ENCODE measurements around the gene GBP3. TPM values are rescaled to one million over a fixed set of nuclear protein-coding genes. Genes with fewer than 3 reads are reported as not detected.
"Not testable (repeated sequence)": the region's sequence is repeated elsewhere in the genome, so short reads cannot be mapped to it uniquely, and the experiment has no call there.

GBP3 gene
- total and polyA plus RNA-seq, 4 donors, result 2.0 to 8.8 (median 4.4) TPM

DNA sequence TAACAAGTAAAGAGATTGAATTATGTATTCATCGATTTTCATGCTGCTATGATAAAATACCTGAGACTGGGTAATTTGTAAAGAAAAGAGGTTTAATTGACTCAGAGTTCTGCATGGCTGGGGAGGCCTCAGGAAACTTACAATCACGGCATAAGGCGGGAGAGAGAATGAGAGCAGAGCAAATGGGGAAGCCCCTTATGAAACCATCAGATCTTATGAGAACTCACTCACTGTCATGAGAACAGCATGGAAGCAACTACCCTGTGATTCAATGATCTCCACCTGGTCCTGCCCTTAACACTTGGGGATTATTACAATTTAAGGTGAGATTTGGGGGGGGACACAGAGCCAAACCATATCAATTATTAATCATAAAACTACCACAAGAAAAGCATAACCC lies 3.3 kb upstream of the GBP3 start:
- Histone ChIP-seq H3K4me3 (ENCODE audit: low read depth in 1 of 3, low read length in 3 of 3) (no peak overlapping the region), H3K27me3 (ENCODE audit: control insufficient read depth in 4 of 4, insufficient read depth in 4 of 4, low read length in 3 of 4) (no peaks in the 10 kb centered on the region), H3K4me1 (ENCODE audit: control insufficient read depth in 4 of 4, insufficient read depth in 4 of 4, low read length in 3 of 4) (peaks cover 4 to 15% (median 8%) of the 10 kb centered on the region in 4 donors), H3K9ac (ENCODE audit: low read depth in 1 of 2, low read length in 2 of 2) (no peak overlapping the region), H3K9me3 (ENCODE audit: control insufficient read depth in 4 of 4, low read length in 3 of 4) (no peaks in the 10 kb centered on the region), H3K36me3 (ENCODE audit: control insufficient read depth in 4 of 4, insufficient read depth in 3 of 4, low read depth in 1 of 4, low read length in 3 of 4) (no peaks in the 10 kb centered on the region), H3K27ac (ENCODE audit: low read depth in 1 of 2, low read length in 2 of 2) (no peak overlapping the region)
- TF ChIP-seq, protein P1, sequence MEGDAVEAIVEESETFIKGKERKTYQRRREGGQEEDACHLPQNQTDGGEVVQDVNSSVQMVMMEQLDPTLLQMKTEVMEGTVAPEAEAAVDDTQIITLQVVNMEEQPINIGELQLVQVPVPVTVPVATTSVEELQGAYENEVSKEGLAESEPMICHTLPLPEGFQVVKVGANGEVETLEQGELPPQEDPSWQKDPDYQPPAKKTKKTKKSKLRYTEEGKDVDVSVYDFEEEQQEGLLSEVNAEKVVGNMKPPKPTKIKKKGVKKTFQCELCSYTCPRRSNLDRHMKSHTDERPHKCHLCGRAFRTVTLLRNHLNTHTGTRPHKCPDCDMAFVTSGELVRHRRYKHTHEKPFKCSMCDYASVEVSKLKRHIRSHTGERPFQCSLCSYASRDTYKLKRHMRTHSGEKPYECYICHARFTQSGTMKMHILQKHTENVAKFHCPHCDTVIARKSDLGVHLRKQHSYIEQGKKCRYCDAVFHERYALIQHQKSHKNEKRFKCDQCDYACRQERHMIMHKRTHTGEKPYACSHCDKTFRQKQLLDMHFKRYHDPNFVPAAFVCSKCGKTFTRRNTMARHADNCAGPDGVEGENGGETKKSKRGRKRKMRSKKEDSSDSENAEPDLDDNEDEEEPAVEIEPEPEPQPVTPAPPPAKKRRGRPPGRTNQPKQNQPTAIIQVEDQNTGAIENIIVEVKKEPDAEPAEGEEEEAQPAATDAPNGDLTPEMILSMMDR (IDR thresholded peaks at IDR 0.05; ENCODE audit: low read depth, low read length, missing input control), result no peak
- TF ChIP-seq FOXA2 (IDR thresholded peaks at IDR 0.05) (no peak), GABPA (IDR thresholded peaks at IDR 0.05 in 1 of 2, conservative IDR thresholded peaks at IDR 0.05 in 1 of 2) (no peak), JUND (IDR thresholded peaks at IDR 0.05) (no peak), SP1 (IDR thresholded peaks at IDR 0.05) (no peak), EGR1 (IDR thresholded peaks at IDR 0.05; ENCODE audit: low read depth in 2 of 2) (no peak)
- TF ChIP-seq, protein P2, sequence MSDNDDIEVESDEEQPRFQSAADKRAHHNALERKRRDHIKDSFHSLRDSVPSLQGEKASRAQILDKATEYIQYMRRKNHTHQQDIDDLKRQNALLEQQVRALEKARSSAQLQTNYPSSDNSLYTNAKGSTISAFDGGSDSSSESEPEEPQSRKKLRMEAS (IDR thresholded peaks at IDR 0.05), result no peak
- TF ChIP-seq, protein P3, sequence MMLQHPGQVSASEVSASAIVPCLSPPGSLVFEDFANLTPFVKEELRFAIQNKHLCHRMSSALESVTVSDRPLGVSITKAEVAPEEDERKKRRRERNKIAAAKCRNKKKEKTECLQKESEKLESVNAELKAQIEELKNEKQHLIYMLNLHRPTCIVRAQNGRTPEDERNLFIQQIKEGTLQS (IDR thresholded peaks at IDR 0.05), result no peak
- WGBS, result 97% methylated on average over 3 of the region's 3 CpGs
- no peak for DNase-seq (ENCODE audit: low spot score)

DNA sequence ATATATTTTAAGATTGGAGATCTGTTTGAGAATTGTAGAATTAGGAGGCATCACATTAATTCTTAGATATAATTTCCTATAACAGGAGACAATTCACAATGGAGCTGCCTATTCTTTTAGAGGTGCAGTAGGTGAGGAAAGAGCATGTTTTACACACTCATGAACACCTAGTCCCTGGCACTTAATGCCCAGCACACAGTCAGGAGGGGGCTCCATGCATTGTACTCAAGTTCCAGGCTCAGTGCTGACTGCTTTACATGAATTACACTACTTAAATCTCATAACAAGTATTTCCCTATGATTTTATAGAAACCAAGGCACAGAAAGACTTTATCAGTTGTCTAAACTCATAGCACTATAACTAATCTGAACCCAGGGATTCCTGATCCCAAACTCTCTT lies 360 bp upstream of the GBP3 start:
- Histone ChIP-seq H3K4me1 (ENCODE audit: control insufficient read depth in 4 of 4, insufficient read depth in 4 of 4, low read length in 3 of 4) (peaks cover 4 to 15% (median 8%) of the 10 kb centered on the region in 4 donors), H3K27me3 (ENCODE audit: control insufficient read depth in 4 of 4, insufficient read depth in 4 of 4, low read length in 3 of 4) (no peaks in the 10 kb centered on the region), H3K4me3 (ENCODE audit: low read depth in 1 of 3, low read length in 3 of 3) (peak overlapping the region; percentile 77 to 93 (median 90)), H3K9me3 (ENCODE audit: control insufficient read depth in 4 of 4, low read length in 3 of 4) (no peaks in the 10 kb centered on the region), H3K27ac (ENCODE audit: low read depth in 1 of 2, low read length in 2 of 2) (peak overlapping the region; percentile 85 to 91), H3K36me3 (ENCODE audit: control insufficient read depth in 4 of 4, insufficient read depth in 3 of 4, low read depth in 1 of 4, low read length in 3 of 4) (peaks cover 2 to 6% (median 6%) of the 10 kb centered on the region in 4 donors), H3K9ac (ENCODE audit: low read depth in 1 of 2, low read length in 2 of 2) (peak overlapping the region in 1 of 2 donors; percentile 95)
- TF ChIP-seq EGR1 (IDR thresholded peaks at IDR 0.05; ENCODE audit: low read depth in 2 of 2) (no peak), NR2F2 (IDR thresholded peaks at IDR 0.05) (no peak), RAD21 (IDR thresholded peaks at IDR 0.05) (no peak), RXRA (IDR thresholded peaks at IDR 0.05) (no peak)
- no peak for DNase-seq (ENCODE audit: low spot score)

DNA sequence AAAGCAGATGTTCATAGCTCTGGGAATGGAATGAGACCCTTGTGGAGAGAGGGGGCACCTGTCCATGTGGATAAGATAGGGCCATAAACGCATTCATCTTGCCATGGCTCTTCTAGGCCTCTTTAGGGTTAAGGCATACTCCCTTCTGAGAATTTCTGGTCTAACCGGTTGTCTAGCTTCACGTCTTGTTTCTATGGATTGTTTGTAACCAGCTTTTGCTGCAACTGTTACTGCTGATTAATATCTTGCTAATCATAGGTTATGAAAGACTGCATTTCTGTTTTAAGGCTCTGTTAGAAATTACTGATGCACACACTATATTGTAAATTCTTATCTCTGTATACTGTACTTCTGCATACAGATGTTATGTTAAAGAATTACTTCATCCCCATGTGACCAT lies 4.3 kb downstream of the GBP3 start:
- not testable (repeated sequence) for H3K27me3 ChIP-seq (ENCODE audit: control insufficient read depth in 4 of 4, insufficient read depth in 4 of 4, low read length in 3 of 4); H3K9me3 ChIP-seq (ENCODE audit: control insufficient read depth in 4 of 4, low read length in 3 of 4); DNase-seq (ENCODE audit: low spot score); H3K27ac ChIP-seq (ENCODE audit: low read depth in 1 of 2, low read length in 2 of 2); H3K4me3 ChIP-seq (ENCODE audit: low read depth in 1 of 3, low read length in 3 of 3); H3K9ac ChIP-seq (ENCODE audit: low read depth in 1 of 2, low read length in 2 of 2)
- Histone ChIP-seq H3K36me3 (ENCODE audit: control insufficient read depth in 4 of 4, insufficient read depth in 3 of 4, low read depth in 1 of 4, low read length in 3 of 4) (peaks cover 6 to 23% (median 19%) of the 10 kb centered on the region in 4 donors), H3K4me1 (ENCODE audit: control insufficient read depth in 4 of 4, insufficient read depth in 4 of 4, low read length in 3 of 4) (peaks cover 4 to 15% (median 8%) of the 10 kb centered on the region in 4 donors)
- 83% methylated on average over 3 of the region's 3 CpGs for WGBS

DNA sequence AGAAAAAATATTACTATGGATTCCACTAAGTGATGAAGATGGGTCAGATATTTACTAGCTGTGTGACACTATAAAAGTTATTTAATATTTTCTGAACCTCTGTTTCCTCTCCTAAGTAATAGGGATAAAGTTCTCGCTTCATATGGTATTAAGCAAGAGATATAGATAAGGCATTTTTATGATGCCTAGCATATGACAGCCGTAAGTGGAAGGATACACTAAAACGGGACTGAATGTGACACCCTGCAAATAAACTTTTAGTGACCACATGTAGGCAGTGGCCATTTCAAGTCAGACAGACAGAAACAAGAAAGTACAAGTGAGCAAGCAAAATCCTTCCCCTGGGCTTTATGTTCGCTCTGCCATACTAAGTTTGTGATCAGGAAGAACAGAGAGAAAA lies 14.2 kb downstream of the GBP3 start:
- H3K27ac ChIP-seq (ENCODE audit: low read depth in 1 of 2, low read length in 2 of 2), result no peak overlapping the region
- TF ChIP-seq, protein P1 (IDR thresholded peaks at IDR 0.05; ENCODE audit: low read depth, low read length, missing input control), result no peak
- TF ChIP-seq, protein P4, sequence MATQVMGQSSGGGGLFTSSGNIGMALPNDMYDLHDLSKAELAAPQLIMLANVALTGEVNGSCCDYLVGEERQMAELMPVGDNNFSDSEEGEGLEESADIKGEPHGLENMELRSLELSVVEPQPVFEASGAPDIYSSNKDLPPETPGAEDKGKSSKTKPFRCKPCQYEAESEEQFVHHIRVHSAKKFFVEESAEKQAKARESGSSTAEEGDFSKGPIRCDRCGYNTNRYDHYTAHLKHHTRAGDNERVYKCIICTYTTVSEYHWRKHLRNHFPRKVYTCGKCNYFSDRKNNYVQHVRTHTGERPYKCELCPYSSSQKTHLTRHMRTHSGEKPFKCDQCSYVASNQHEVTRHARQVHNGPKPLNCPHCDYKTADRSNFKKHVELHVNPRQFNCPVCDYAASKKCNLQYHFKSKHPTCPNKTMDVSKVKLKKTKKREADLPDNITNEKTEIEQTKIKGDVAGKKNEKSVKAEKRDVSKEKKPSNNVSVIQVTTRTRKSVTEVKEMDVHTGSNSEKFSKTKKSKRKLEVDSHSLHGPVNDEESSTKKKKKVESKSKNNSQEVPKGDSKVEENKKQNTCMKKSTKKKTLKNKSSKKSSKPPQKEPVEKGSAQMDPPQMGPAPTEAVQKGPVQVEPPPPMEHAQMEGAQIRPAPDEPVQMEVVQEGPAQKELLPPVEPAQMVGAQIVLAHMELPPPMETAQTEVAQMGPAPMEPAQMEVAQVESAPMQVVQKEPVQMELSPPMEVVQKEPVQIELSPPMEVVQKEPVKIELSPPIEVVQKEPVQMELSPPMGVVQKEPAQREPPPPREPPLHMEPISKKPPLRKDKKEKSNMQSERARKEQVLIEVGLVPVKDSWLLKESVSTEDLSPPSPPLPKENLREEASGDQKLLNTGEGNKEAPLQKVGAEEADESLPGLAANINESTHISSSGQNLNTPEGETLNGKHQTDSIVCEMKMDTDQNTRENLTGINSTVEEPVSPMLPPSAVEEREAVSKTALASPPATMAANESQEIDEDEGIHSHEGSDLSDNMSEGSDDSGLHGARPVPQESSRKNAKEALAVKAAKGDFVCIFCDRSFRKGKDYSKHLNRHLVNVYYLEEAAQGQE (IDR thresholded peaks at IDR 0.05), result no peak
- TF ChIP-seq HNF4A (conservative IDR thresholded peaks at IDR 0.05) (no peak), YY1 (IDR thresholded peaks at IDR 0.05) (no peak), HNF4G (IDR thresholded peaks at IDR 0.05) (no peak), FOXA1 (IDR thresholded peaks at IDR 0.05) (no peak), GABPA (IDR thresholded peaks at IDR 0.05 in 1 of 2, conservative IDR thresholded peaks at IDR 0.05 in 1 of 2) (no peak), NR2F2 (IDR thresholded peaks at IDR 0.05) (no peak)
- no peaks in the 10 kb centered on the region for H3K4me1 ChIP-seq (ENCODE audit: control insufficient read depth in 4 of 4, insufficient read depth in 4 of 4, low read length in 3 of 4)
- no peak overlapping the region for H3K9ac ChIP-seq (ENCODE audit: low read depth in 1 of 2, low read length in 2 of 2)
- no peak for DNase-seq (ENCODE audit: low spot score)
- H3K4me3 ChIP-seq (ENCODE audit: low read depth in 1 of 3, low read length in 3 of 3), result no peak overlapping the region
- no peaks in the 10 kb centered on the region for H3K27me3 ChIP-seq (ENCODE audit: control insufficient read depth in 4 of 4, insufficient read depth in 4 of 4, low read length in 3 of 4)
- H3K9me3 ChIP-seq (ENCODE audit: control insufficient read depth in 4 of 4, low read length in 3 of 4), result no peaks in the 10 kb centered on the region
- peaks cover 0 to 50% (median 20%) of the 10 kb centered on the region in 4 donors for H3K36me3 ChIP-seq (ENCODE audit: control insufficient read depth in 4 of 4, insufficient read depth in 3 of 4, low read depth in 1 of 4, low read length in 3 of 4)
- WGBS, result 91% methylated on average over 4 of the region's 4 CpGs
